ENCODE measurements around the gene MOB4. TPM values are rescaled to one million over a fixed set of nuclear protein-coding genes. Genes with fewer than 3 reads are reported as not detected.
A peak's percentile ranks its signal among the peaks of the same experiment; 100 is the strongest.
"Not testable (repeated sequence)": the region's sequence is repeated elsewhere in the genome, so short reads cannot be mapped to it uniquely, and the experiment has no call there.

The MOB4 gene
- 22.5 to 26.0 TPM (median 26.0 TPM) in 3 replicates for total RNA-seq

DNA sequence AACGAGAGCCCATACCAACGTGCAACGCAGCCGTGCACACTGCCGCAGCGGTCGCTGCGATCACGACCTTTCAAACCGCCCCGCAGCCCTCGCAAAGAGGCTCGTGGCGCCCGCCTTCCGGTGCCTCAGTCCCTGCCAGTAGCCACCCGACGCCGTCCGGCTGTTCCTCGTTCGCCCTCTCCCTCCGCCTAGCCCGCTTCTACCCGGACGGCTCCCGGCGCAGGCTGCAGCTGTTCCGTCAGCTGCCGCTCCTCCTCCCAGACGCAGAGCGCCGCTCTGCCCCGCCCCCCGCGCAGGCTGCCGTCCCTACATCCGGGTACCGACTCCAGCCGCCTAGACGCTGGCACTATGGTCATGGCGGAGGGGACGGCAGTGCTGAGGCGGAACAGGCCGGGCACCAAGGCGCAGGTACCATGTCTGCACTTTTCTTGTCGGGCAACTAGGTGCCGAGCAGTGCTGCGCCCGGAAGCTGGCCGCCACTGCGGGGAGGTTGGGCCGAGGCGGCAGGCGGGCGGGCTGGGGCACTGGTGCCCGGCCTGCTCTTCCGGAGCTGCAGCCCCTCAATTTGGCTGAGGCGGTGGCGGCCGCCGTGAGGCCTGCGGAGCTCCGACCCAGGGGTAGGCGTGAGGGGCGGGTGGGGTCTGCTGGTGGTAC lies at the start of gene MOB4:
TSS of gene MOB4 (plus strand) at position 328 of the 654 bp plus-strand sequence. CDS start at position 349, 21 bp downstream.
- DNase-seq (ENCODE audit: low spot score in 2 of 2, unreplicated experiment in 2 of 2), result peak; percentile 87 to 95
- TF ChIP-seq, protein P1, sequence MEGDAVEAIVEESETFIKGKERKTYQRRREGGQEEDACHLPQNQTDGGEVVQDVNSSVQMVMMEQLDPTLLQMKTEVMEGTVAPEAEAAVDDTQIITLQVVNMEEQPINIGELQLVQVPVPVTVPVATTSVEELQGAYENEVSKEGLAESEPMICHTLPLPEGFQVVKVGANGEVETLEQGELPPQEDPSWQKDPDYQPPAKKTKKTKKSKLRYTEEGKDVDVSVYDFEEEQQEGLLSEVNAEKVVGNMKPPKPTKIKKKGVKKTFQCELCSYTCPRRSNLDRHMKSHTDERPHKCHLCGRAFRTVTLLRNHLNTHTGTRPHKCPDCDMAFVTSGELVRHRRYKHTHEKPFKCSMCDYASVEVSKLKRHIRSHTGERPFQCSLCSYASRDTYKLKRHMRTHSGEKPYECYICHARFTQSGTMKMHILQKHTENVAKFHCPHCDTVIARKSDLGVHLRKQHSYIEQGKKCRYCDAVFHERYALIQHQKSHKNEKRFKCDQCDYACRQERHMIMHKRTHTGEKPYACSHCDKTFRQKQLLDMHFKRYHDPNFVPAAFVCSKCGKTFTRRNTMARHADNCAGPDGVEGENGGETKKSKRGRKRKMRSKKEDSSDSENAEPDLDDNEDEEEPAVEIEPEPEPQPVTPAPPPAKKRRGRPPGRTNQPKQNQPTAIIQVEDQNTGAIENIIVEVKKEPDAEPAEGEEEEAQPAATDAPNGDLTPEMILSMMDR (IDR thresholded peaks at IDR 0.05; ENCODE audit: unreplicated experiment), result no peak
- Mint-ChIP-seq H3K4me1 (peaks cover 21% of the 10 kb centered on the region), H3K4me3 (peak within 1 kb of the TSS; percentile 95), H3K9me3 (peaks cover 5% of the 10 kb centered on the region), H3K27ac (peak within 1 kb of the TSS; percentile 99), H3K27me3 (ENCODE audit: low read depth) (no peaks in the 10 kb centered on the region), H3K36me3 (peaks cover 5% of the 10 kb centered on the region)

DNA sequence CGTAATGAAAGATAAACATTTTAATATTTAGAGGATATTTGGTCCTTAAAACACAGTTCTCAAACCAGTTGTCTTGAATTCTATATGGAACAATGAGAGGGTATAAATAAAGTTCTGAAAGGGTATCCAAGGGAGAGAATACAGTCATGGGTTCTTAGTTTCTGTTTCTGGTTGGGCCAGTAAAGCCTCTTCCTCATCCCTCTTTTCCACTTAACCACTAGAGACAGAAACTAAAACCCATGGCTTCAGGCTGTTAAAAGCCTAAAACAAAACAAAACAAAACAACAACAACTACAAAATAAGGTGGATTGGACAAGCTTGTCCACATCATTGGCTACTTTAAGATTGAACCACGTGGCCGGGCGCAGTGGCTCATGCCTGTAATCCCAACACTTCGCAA lies 43.7 kb upstream of the MOB4 start:
- TF ChIP-seq, protein P1 (IDR thresholded peaks at IDR 0.05; ENCODE audit: unreplicated experiment), result no peak
- H3K36me3 Mint-ChIP-seq, result peaks cover 15% of the 10 kb centered on the region
- H3K27ac Mint-ChIP-seq, result no peak overlapping the region
- DNase-seq (ENCODE audit: low spot score in 2 of 2, unreplicated experiment in 2 of 2), result no peak
- H3K9me3 Mint-ChIP-seq, result no peaks in the 10 kb centered on the region
- no peaks in the 10 kb centered on the region for H3K27me3 Mint-ChIP-seq (ENCODE audit: low read depth)
- H3K4me1 Mint-ChIP-seq, result no peaks in the 10 kb centered on the region
- H3K4me3 Mint-ChIP-seq, result no peak overlapping the region

DNA sequence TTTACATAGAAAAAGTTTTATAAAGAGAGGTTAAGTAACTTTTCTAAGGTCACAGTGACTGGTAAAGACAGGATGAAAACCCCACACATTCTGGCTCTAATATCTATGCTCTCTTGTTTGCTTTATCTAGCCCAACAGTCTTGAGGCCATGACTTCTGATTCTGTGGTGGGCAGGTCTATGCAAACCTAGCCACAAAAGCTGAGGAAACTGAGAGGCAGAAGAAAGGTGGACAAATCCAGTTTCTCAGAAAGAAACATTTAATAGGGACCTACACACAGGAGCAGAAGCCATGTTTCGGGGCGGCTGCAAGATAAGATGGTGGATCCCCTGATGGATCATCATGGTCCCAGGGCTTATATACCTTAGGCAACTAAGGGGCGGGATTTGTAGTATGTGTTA lies 38.1 kb upstream of the MOB4 start:
- Mint-ChIP-seq H3K27ac (no peak overlapping the region), H3K27me3 (ENCODE audit: low read depth) (no peaks in the 10 kb centered on the region), H3K36me3 (peaks cover 19% of the 10 kb centered on the region), H3K4me1 (no peaks in the 10 kb centered on the region), H3K9me3 (no peaks in the 10 kb centered on the region), H3K4me3 (no peak overlapping the region)
- TF ChIP-seq, protein P1 (IDR thresholded peaks at IDR 0.05; ENCODE audit: unreplicated experiment), result no peak
- no peak for DNase-seq (ENCODE audit: low spot score in 2 of 2, unreplicated experiment in 2 of 2)

DNA sequence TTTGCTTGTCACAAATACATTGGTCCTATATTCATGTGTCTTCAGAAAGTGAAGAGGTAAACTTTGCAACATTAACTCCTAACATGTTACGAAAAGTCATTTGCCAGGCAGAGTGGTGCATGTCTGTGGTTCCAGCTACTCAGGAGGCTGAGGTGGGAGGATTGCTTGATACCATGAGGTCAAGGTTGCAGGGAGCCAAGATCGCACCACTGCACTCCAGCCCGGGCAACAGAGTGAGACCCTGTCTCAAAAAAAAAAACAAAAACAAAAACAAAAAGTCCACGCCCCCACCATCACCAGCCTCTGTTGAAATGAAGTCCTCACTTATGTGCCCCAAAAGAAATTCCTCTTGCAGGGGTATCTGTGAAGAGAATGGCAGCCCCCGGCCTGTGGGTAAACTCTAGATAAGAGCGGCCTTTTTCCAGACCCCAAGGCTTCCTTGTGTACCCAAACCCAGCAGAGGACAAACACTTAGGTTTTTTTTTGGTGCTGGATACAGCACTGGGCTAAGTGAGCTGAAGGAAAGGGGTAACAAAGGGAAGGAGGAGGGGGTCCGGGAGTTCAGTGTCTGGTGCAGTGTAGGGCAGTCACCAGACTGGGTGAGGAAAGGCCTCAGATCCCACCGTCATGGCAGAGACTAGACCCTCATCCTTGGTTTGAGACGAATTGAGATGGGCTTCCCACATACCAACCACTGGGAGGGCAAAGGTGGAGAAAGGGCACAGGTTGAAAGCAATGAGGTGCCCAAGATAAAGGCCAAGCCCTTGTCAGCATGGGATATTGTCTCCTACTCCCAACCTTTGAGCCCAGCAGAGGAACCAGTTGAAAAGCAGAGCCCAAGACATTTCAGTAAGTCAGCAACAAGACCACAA lies 35.5 kb upstream of the MOB4 start:
- Mint-ChIP-seq H3K36me3 (peaks cover 27% of the 10 kb centered on the region), H3K9me3 (no peaks in the 10 kb centered on the region), H3K4me1 (no peaks in the 10 kb centered on the region), H3K27me3 (ENCODE audit: low read depth) (no peaks in the 10 kb centered on the region), H3K27ac (no peak overlapping the region), H3K4me3 (no peak overlapping the region)
- no peak for DNase-seq (ENCODE audit: low spot score in 2 of 2, unreplicated experiment in 2 of 2)
- TF ChIP-seq, protein P1 (IDR thresholded peaks at IDR 0.05; ENCODE audit: unreplicated experiment), result no peak

DNA sequence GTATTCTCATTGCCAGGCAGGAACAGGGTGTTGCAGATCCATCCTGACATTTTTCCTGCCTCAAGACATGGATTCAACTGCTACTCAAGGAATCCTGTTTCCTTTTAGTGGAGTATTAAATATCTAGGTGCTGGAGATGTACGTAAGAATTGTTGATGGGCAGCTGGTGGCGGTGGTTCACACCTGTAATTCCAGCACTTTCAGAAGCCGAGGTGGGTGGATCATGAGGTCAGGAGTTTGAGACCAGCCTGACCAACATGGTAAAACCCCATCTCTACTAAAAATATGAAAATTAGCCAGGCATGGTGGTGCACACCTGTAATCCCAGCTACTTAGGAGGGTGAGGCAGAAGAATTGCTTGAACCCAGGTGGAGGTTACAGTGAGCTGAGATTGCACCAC lies 31.6 kb upstream of the MOB4 start:
- H3K36me3 Mint-ChIP-seq, result peaks cover 35% of the 10 kb centered on the region
- not testable (repeated sequence) for H3K4me1 Mint-ChIP-seq; DNase-seq (ENCODE audit: low spot score in 2 of 2, unreplicated experiment in 2 of 2); H3K27me3 Mint-ChIP-seq (ENCODE audit: low read depth); H3K9me3 Mint-ChIP-seq; H3K27ac Mint-ChIP-seq; H3K4me3 Mint-ChIP-seq

DNA sequence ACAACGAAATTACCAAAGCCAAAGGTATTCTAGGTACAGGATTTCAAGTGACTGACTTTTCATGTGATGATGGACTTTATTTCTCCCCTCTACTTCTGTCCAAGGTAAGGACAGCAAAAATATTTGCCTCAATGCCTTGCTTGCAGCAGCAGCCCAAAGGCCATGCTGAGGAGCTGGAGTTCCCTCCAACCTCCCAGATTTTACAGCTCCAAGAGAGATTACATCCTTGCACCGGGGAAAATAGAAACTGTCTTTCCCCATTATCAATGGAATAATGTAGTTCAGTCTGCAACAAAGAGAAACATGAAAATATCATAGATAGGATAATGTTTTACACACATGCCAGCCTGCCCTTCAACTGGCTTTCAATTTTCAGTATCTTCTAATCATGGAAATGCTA lies 29.7 kb upstream of the MOB4 start:
- H3K9me3 Mint-ChIP-seq, result no peaks in the 10 kb centered on the region
- no peak overlapping the region for H3K27ac Mint-ChIP-seq
- no peak overlapping the region for H3K4me3 Mint-ChIP-seq

More for the DNA sequence above, 29.7 kb upstream of the MOB4 start:
- Mint-ChIP-seq H3K4me1 (no peaks in the 10 kb centered on the region), H3K36me3 (peaks cover 42% of the 10 kb centered on the region), H3K27me3 (ENCODE audit: low read depth) (no peaks in the 10 kb centered on the region)
- DNase-seq (ENCODE audit: low spot score in 2 of 2, unreplicated experiment in 2 of 2), result no peak
- TF ChIP-seq, protein P1 (IDR thresholded peaks at IDR 0.05; ENCODE audit: unreplicated experiment), result no peak

All from mesothelial cell of epicardium (in vitro differentiated cells).